Activated T-helper 17 cell treated with anti-CD3 and anti-CD28 coated beads, Interleukin-2, amount 50 U/mL, for 72 hours (primary cell): ENCODE results near the gene DHX40. TPM values are rescaled to one million over a fixed set of nuclear protein-coding genes. Genes with fewer than 3 reads are reported as not detected.
A peak's percentile ranks its signal among the peaks of the same experiment; 100 is the strongest.
"Not testable (repeated sequence)": the region's sequence is repeated elsewhere in the genome, so short reads cannot be mapped to it uniquely, and the experiment has no call there.

ENCODE experiments used
- ATAC-seq: fragments of 150-1000 bp; cut with Tn5 transposase; replicated peaks from 2 replicates; pipeline ENCODE4 v1.10.0; 2021; ENCODE audit warnings: mild to moderate bottlenecking, moderate library complexity
- H3K27ac Mint-ChIP-seq: one replicate; pipeline ENCODE4 v1.8.0; 2022; ENCODE audit warnings: mixed read lengths
- H3K27me3 Mint-ChIP-seq: one replicate; pipeline ENCODE4 v1.8.0; 2022; ENCODE audit warnings: mixed read lengths
- H3K36me3 Mint-ChIP-seq: one replicate; pipeline ENCODE4 v1.8.0; 2022; ENCODE audit warnings: low read depth, mild to moderate bottlenecking, mixed read lengths
- H3K4me1 Mint-ChIP-seq: one replicate; pipeline ENCODE4 v1.8.0; 2022; ENCODE audit warnings: mixed read lengths
- H3K4me3 Mint-ChIP-seq: one replicate; pipeline ENCODE4 v1.8.0; 2022; ENCODE audit warnings: mild to moderate bottlenecking, mixed read lengths
- H3K9me3 Mint-ChIP-seq: one replicate; pipeline ENCODE4 v1.8.0; 2022; ENCODE audit warnings: mixed read lengths
- total RNA-seq, 2 donors: library from RNA; stranded (reverse); gene quantifications; one replicate each; pipeline ENCODE4 v1.2.3, GENCODE V29; 2022

Gene DHX40
- total RNA-seq, 2 donors from 2014 or later = 23.0 to 44.8 TPM

GRCh38 chr17:59650642-59651041 lies 85.2 kb downstream of the DHX40 start:
- H3K27ac Mint-ChIP-seq = peak overlapping the region; percentile 17
- no peaks in the 10 kb centered on the region for H3K9me3 Mint-ChIP-seq
- H3K4me1 Mint-ChIP-seq = peaks cover 24% of the 10 kb centered on the region
- H3K27me3 Mint-ChIP-seq = no peaks in the 10 kb centered on the region
- peak; percentile 51 for ATAC-seq
- H3K36me3 Mint-ChIP-seq = peaks cover 100% of the 10 kb centered on the region
- H3K4me3 Mint-ChIP-seq = no peak overlapping the region

DNA sequence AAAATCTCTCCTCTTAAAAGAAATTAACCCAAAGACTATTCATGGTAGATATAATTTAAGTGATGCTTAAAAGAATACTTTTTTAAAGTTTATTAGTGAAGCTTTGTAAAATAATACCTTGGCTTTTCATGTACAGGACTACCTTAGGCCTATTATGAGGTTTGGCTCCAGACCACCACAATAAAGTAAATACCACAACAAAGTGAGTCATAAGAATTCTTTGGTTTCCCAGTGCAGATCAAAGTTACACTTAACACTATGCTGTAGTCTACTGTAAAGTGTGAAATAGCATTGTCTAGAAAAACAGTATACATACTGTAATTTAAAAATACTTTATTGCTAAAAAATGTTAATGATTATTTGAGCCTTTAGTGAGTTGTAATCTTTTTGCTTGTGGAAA lies 85.9 kb downstream of the DHX40 start:
- Mint-ChIP-seq H3K27ac (peak overlapping the region; percentile 17), H3K36me3 (peaks cover 100% of the 10 kb centered on the region)

DNA sequence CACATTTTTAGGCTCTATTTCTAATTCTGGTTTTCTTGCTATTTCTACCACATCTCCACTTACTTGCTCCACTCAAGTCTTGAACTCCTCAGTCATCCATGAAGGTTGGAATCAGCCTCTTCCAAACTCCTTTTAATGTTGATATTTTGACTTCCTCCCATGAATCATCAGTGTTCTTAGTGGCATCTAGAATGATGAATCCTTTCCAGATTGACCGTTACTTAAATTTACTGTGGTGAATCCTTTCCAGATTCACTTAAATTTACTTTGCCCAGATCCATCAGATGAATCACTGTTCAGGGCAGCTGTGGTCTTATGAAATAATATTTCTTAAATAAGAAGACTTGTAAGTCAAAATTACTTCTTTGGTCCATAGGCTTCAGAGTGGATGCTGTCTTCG lies 86.7 kb downstream of the DHX40 start:
- H3K27ac Mint-ChIP-seq = peak overlapping the region; percentile 33
- H3K4me1 Mint-ChIP-seq = peaks cover 21% of the 10 kb centered on the region
- no peak for ATAC-seq

More for the DNA sequence above, 85.9 kb downstream of the DHX40 start:
- ATAC-seq = peak; percentile 37
- Mint-ChIP-seq H3K9me3 (no peaks in the 10 kb centered on the region), H3K4me3 (no peak overlapping the region), H3K4me1 (peaks cover 24% of the 10 kb centered on the region), H3K27me3 (no peaks in the 10 kb centered on the region)

DNA sequence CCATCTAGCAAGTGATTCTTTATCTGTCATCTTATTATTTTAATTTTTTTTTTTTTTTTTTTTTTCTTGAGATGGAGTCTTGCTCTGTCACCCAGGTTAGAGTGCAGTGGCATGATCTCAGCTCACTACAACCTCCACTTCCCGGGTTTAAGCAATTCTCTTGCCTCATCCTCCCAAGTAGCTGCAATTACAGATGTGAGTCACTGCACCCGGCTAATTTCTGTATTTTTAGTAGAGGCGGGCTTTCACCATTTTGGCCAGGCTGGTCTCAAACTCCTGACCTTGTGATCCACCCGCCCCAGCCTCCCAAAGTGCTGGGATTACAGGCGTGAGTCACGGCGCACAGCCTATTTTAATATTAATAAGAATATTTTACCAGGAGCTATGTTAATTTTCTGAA lies 91.2 kb downstream of the DHX40 start:
- H3K4me3 Mint-ChIP-seq, H3K4me1 Mint-ChIP-seq, H3K27ac Mint-ChIP-seq, H3K27me3 Mint-ChIP-seq, ATAC-seq, H3K9me3 Mint-ChIP-seq: not testable (repeated sequence)
- peaks cover 100% of the 10 kb centered on the region for H3K36me3 Mint-ChIP-seq

More for the DNA sequence above, 86.7 kb downstream of the DHX40 start:
- no peak overlapping the region for H3K4me3 Mint-ChIP-seq
- H3K9me3 Mint-ChIP-seq = no peaks in the 10 kb centered on the region
- H3K27me3 Mint-ChIP-seq = no peaks in the 10 kb centered on the region
- peaks cover 100% of the 10 kb centered on the region for H3K36me3 Mint-ChIP-seq

Other genes starting within 250 kb of the DHX40 start
- gene YPEL2, start 234.0 kb upstream of the DHX40 start, total RNA-seq = 10 to 100 TPM; 11.6 to 20.0 TPM
- 100 to 1,000 TPM; 162 to 200 TPM for gene CLTC, start 54.3 kb downstream of the DHX40 start, total RNA-seq
- gene PTRH2, start 141.8 kb downstream of the DHX40 start, total RNA-seq = 10 to 100 TPM; 32.4 to 48.6 TPM
- gene VMP1, start 142.0 kb downstream of the DHX40 start, total RNA-seq = 100 to 1,000 TPM; 309 to 488 TPM